Astrocyte of the cerebellum (primary cell): Measurements from ENCODE around the gene NXF1.
A peak's percentile ranks its signal among the peaks of the same experiment; 100 is the strongest.
"Not testable (repeated sequence)": the region's sequence is repeated elsewhere in the genome, so short reads cannot be mapped to it uniquely, and the experiment has no call there.

Experiments used
- DNase-seq: peaks from one replicate; pipeline ENCODE4 v3.0.0-alpha.2; 2011; ENCODE audit warnings: low read depth
- H3K4me3 ChIP-seq: 2 replicates; pipeline ENCODE4 v1.5.1; 2011; ENCODE audit warnings: mild to moderate bottlenecking, low read depth, low read length, moderate library complexity
- in situ Hi-C: cut with HindIII; loops from 2 replicates; pipeline ENCODE4 v1.10.0; 2017; ENCODE audit warnings: low sequenced_read_pairs
- TF ChIP-seq, protein P1 (sequence below): IDR thresholded peaks from 2 replicates; pipeline ENCODE4 v1.5.1; 2012; ENCODE audit warnings: low read length, low read depth, moderate library complexity, mild to moderate bottlenecking; ENCODE audit errors: missing control alignments

NXF1 gene

DNA sequence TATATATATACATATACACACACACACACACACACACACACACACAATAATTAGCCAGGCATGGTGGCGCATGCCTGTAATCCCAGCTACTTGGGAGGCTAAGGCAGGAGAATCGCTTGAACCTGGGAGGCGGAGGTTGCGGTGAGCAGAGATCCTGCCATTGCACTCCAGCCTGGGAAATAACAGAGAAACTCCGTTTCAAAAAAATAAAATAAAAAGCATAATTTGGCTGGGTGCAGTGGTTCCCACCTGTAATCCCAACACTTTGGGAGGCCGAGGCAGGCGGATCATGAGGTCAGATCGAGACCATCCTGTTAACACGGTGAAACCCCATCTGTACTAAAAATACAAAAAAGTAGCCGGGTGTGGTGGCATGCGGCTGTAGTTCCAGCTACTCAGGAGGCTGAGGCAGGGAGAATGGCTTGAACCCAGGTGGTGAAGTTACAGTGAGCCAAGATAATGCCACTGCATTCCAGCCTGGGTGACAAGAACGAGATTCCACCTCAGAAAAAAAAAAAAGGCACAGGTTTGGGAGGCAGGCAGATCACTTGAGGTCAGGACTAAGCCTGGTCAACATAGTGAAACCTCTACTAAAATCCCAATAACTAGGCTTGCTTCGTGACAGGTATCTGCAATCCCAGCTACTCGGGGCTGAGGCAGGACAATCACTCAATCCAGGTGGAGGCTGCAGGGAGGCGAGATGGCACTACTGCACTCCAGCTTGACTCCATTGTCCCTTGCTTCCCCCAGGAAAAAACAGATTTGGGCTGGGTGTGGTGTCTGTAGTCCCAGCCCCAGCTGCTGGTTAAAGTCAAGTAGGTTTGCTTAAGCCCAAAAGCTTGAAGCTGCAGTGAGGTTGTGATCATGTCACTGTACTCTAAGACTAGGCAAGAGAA is 45.9 kb upstream of the NXF1 start:
- TF ChIP-seq, protein P1, sequence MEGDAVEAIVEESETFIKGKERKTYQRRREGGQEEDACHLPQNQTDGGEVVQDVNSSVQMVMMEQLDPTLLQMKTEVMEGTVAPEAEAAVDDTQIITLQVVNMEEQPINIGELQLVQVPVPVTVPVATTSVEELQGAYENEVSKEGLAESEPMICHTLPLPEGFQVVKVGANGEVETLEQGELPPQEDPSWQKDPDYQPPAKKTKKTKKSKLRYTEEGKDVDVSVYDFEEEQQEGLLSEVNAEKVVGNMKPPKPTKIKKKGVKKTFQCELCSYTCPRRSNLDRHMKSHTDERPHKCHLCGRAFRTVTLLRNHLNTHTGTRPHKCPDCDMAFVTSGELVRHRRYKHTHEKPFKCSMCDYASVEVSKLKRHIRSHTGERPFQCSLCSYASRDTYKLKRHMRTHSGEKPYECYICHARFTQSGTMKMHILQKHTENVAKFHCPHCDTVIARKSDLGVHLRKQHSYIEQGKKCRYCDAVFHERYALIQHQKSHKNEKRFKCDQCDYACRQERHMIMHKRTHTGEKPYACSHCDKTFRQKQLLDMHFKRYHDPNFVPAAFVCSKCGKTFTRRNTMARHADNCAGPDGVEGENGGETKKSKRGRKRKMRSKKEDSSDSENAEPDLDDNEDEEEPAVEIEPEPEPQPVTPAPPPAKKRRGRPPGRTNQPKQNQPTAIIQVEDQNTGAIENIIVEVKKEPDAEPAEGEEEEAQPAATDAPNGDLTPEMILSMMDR: no peak
- no peak overlapping the region for H3K4me3 ChIP-seq
- in situ Hi-C loops: no loop called here
- DNase-seq: no peak

DNA sequence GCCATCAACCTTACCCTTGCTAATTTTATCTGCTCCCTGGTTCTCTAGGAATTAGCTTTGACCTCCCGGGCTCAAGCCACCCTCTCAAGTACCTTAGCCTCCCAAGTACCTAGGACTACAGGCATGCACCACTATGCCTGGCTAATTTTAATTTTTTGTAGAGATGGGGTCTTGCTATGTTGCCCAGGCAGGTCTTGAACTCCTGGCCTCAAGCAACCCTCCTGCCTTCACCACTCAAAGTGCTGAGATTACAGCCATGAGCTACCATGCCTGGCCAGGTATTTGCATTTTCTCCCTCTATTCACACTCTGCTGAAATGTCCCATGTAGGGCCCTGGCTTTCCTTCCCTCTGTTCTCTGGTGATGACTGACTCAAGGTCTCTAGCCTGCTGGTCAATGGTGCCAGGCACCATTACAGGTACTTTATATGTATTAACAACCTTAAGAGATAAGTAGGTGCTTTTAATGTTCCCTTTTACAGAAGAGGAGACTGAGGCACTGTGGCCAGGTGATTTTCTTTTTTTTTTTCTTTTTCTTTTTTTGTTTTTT is 42.6 kb upstream of the NXF1 start:
- no peak for DNase-seq
- in situ Hi-C loops: no loop called here
- H3K4me3 ChIP-seq: no peak overlapping the region
- TF ChIP-seq, protein P1: no peak

DNA sequence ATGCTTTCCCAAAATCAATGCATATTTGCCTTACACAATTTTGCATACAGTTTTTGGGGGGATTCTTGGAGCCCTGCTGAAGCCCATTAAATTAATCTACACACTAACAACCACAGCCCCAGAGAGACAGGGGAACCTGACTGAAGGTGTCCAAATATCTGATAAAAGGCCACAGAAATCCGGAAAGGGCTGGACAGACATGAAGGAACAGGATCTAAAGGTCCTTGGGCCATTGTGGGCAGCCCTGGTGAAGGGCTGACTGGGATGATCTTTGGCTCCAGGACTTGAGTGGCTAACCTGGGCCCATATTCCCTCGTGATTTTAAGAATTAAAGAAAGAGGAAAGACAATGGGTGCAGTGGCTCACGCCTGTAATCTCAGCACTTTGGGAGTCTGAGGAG is 40.9 kb upstream of the NXF1 start:
- in situ Hi-C loops: no loop called here
- DNase-seq: no peak
- H3K4me3 ChIP-seq: no peak overlapping the region
- TF ChIP-seq, protein P1: no peak

DNA sequence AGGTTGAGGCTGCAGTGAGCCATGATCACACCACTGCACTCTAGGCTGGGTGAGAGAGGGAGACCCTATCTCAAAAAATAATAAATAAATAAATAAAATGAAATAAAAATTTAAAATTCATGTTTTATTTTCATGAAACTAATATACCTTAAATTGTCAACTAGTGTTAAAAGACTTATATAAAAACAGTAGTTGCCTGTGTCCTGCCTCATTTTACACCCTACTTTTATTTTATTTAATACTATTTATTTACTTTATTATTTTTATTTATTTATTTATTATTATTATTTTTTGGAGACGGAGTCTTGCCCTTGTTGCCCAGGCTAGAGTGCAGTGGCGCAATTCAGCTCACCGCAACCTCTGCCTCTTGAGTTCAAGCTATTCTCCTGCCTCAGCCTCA is 38.9 kb upstream of the NXF1 start:
- H3K4me3 ChIP-seq: no peak overlapping the region
- no peak for DNase-seq
- TF ChIP-seq, protein P1: no peak
- in situ Hi-C loops: no loop called here

DNA sequence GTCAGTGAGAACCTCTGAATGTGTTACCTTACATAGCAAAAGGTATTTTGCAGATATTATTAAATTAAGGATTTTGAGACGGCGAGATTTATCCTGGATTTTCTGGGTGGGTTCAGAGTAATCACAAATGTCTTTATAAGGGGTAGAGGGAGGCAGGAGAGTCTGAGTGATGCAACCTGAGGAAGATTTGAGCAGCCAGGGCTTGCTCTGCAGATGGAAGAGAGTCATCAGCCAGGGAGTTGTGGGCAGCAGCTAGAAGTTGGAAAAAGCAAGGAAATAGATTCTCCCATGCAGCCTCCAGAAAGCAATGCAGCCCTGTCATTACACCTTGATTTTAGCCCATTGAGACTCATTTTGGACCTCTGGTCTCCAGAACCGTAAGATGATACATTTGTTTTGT is 38.2 kb upstream of the NXF1 start:
- H3K4me3 ChIP-seq: no peak overlapping the region
- no peak for DNase-seq
- TF ChIP-seq, protein P1: no peak
- in situ Hi-C loops: no loop called here

DNA sequence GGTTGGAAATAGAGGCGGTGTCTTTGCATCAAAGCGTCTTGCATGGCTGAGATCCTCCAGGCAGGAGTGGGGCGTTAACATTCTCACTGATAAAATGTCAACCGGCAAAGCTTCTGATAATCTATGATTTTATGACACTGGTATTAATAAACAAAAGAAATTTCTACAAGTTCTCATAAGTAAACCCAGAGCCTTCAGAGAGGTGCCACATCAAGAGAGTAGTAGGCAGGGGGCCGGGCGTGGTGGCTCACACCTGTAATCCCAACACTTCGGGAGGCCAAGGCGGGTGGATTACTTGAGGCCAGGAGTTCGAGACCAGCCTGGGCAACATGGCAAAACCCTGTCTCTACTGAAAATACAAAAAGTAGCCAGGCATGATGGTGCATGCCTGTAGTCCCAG is 37.7 kb upstream of the NXF1 start:
- in situ Hi-C loops, DNase-seq, H3K4me3 ChIP-seq: not testable (repeated sequence)

DNA sequence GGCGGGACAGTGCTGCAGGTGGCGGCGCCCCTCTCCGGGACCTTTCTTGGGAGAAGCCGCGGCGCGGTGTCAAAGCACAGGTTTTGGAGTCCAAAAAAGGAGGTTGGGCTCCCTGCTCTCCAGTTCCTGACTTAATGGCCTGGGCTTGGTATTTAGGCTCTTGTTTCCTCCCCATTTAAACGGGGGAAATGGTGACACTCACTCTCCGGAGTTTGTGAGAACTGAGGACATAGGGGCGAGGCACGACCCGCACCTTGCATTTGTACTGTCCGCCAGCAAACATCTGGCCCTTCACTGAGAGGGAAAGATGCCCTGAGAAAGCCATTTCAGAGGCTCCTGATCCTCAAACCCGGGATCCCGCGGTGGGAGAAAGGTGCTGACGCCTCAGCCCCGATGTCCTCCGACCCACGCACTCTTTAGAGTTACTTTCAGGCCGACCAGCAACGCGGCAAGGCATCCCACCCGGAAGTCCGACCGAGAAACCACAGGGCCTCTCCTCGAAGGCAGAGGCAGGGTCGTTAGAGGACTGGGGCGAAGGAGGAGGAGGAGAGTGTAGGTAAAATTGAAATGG is 37.0 kb upstream of the NXF1 start:
- H3K4me3 ChIP-seq: peak overlapping the region; percentile 26
- DNase-seq: no peak
- TF ChIP-seq, protein P1: no peak
- in situ Hi-C loops: no loop called here
